SU-DHL-6 (cell line): ENCODE results near the gene DROSHA.

Source experiments
- H2AFZ ChIP-seq: fragments of 200-600 bp; sonication (generic); 2 replicates; pipeline ENCODE4 v1.6.1; 2014; ENCODE audit warnings: low read depth, mild to moderate bottlenecking, moderate library complexity, mixed read lengths, antibody characterized with exemption, low read length; ENCODE audit not compliant: severe bottlenecking
- H3F3A ChIP-seq: fragments of 200-600 bp; shearing (Covaris generic); 2 replicates; pipeline ENCODE4 v1.6.0; 2016; ENCODE audit warnings: antibody characterized with exemption, mild to moderate bottlenecking; ENCODE audit not compliant: insufficient read depth
- H3K27ac ChIP-seq: fragments of 200-600 bp; sonication (generic); 2 replicates; pipeline ENCODE4 v1.5.1; 2016; ENCODE audit warnings: low read depth, mild to moderate bottlenecking, low read length, moderate library complexity, mixed read lengths
- H3K27me3 ChIP-seq: fragments of 200-600 bp; sonication (generic), shearing (Covaris generic); 2 replicates; pipeline ENCODE4 v1.6.0; 2014; ENCODE audit warnings: mild to moderate bottlenecking, low read length
- H3K36me3 ChIP-seq: fragments of 200-600 bp; sonication (generic); 2 replicates; pipeline ENCODE4 v1.6.1; 2014; ENCODE audit warnings: mild to moderate bottlenecking, low read length, mixed read lengths
- H3K4me2 ChIP-seq: fragments of 300-600, 200-600 bp; shearing (Covaris generic), sonication (generic); 2 replicates; pipeline ENCODE4 v1.6.0; 2014; ENCODE audit warnings: low read length, low read depth, mild to moderate bottlenecking; ENCODE audit not compliant: poor library complexity, severe bottlenecking
- H3K4me3 ChIP-seq: fragments of 200-600 bp; sonication (generic); 2 replicates; pipeline ENCODE4 v1.5.1; 2014; ENCODE audit warnings: antibody characterized with exemption, low read length, mild to moderate bottlenecking, mixed read lengths; ENCODE audit not compliant: insufficient read depth, poor library complexity, severe bottlenecking
- H3K79me2 ChIP-seq: fragments of 200-600 bp; sonication (generic); 2 replicates; pipeline ENCODE4 v1.6.1; 2014; ENCODE audit warnings: mild to moderate bottlenecking, low read length, moderate library complexity; ENCODE audit not compliant: insufficient read depth
- H3K9ac ChIP-seq: fragments of 200-600 bp; sonication (generic); 2 replicates; pipeline ENCODE4 v1.7.0; 2014; ENCODE audit warnings: mild to moderate bottlenecking, low read length
- H3K9me2 ChIP-seq: fragments of 200-600 bp; sonication (generic); replicated peaks from 2 replicates; pipeline ENCODE4 v1.6.1; 2014; ENCODE audit warnings: low read length; ENCODE audit not compliant: insufficient read depth
- H3K9me3 ChIP-seq: fragments of 200-600 bp; sonication (generic); 2 replicates; pipeline ENCODE4 v1.6.1; 2014; ENCODE audit warnings: low read length, mixed read lengths; ENCODE audit not compliant: insufficient read depth
- H4K20me1 ChIP-seq: fragments of 200-600 bp; sonication (generic); 2 replicates; pipeline ENCODE4 v1.6.1; 2014; ENCODE audit warnings: low read depth, mild to moderate bottlenecking, antibody characterized with exemption, low read length, moderate library complexity, mixed read lengths
- EZH2phosphoT487 ChIP-seq: fragments of 200-600 bp; sonication (generic), shearing (Covaris generic); conservative IDR thresholded peaks from 2 replicates; pipeline ENCODE4 v1.6.1; 2018; ENCODE audit warnings: mild to moderate bottlenecking, antibody characterized with exemption, low read length, moderate library complexity, mixed read lengths
- TF ChIP-seq, protein P1 (sequence below): fragments of 200-600 bp; sonication (generic); IDR thresholded peaks from one replicate; pipeline ENCODE4 v1.5.1; 2017; ENCODE audit warnings: antibody characterized with exemption, mild to moderate bottlenecking, low read length, moderate library complexity; ENCODE audit not compliant: insufficient read depth, poor library complexity, severe bottlenecking

The DROSHA gene

DNA sequence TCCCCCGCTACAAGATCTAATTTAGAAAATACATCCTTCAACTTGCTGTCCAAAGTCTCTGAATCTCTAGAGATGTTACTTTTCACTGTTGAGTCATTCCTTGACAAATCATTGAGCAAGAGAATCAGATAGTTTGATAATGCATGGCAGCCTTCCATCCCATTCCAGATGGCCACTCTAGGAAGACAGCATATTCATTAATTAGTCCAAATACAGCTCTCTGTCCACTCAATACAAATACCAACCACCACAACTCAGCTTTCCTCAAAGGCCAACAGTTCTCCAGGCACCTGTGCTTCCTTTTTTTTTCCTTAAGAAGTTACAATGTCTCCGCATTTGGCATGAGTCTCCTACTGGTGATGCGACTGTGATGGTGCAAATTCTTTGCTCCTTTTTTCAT lies 72.3 kb downstream of the DROSHA start:
- Histone ChIP-seq H3K9me3 (peaks cover 14% of the 10 kb centered on the region; the same call in 1 of the 2 replicates), H3K79me2 (no peaks in the 10 kb centered on the region), H3K9ac (no peak overlapping the region), H3K4me2 (no peak overlapping the region), H3K4me3 (no peak overlapping the region), H3K27me3 (no peaks in the 10 kb centered on the region), H3K36me3 (peaks cover 79% of the 10 kb centered on the region), H3K9me2 (no peaks in the 10 kb centered on the region), H2AFZ (no peak overlapping the region), H4K20me1 (no peaks in the 10 kb centered on the region), H3F3A (0 out of 2 replicates have a peak, but pooled peaks cover 2% of the 10 kb centered on the region), H3K27ac (no peak overlapping the region)
- TF ChIP-seq EZH2phosphoT487, result no peak
- TF ChIP-seq, protein P1, sequence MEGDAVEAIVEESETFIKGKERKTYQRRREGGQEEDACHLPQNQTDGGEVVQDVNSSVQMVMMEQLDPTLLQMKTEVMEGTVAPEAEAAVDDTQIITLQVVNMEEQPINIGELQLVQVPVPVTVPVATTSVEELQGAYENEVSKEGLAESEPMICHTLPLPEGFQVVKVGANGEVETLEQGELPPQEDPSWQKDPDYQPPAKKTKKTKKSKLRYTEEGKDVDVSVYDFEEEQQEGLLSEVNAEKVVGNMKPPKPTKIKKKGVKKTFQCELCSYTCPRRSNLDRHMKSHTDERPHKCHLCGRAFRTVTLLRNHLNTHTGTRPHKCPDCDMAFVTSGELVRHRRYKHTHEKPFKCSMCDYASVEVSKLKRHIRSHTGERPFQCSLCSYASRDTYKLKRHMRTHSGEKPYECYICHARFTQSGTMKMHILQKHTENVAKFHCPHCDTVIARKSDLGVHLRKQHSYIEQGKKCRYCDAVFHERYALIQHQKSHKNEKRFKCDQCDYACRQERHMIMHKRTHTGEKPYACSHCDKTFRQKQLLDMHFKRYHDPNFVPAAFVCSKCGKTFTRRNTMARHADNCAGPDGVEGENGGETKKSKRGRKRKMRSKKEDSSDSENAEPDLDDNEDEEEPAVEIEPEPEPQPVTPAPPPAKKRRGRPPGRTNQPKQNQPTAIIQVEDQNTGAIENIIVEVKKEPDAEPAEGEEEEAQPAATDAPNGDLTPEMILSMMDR, result no peak

DNA sequence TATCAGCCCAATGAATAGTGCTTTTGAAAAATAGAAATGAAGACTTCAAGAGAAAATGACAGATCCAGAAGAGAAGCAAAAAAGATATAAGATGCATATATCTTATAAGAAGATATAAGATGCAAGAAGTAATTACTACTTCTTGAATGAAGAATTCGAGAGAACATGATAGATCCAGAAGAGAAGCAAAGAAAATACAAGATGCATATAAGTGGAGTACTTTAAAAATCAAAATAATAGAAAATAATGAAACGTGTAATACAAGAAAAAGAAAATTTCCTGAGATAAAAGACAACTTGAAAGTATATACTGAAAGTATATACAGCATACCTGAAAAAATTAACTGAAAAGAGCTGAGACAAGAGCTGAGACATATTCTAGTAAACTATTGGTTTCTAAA lies 76.7 kb downstream of the DROSHA start:
- 0 out of 2 replicates have a peak, but pooled peaks cover 2% of the 10 kb centered on the region for H3F3A ChIP-seq
- no peaks in the 10 kb centered on the region for H3K9me2 ChIP-seq
- no peaks in the 10 kb centered on the region for H3K9me3 ChIP-seq
- no peaks in the 10 kb centered on the region for H3K27me3 ChIP-seq
- no peak overlapping the region for H2AFZ ChIP-seq
- no peak overlapping the region for H3K4me2 ChIP-seq
- peaks cover 41% of the 10 kb centered on the region for H3K36me3 ChIP-seq
- no peaks in the 10 kb centered on the region for H3K79me2 ChIP-seq
- H3K4me3 ChIP-seq, result no peak overlapping the region
- no peak overlapping the region for H3K9ac ChIP-seq
- TF ChIP-seq EZH2phosphoT487, result no peak
- TF ChIP-seq, protein P1, result no peak
- no peak overlapping the region for H3K27ac ChIP-seq
- no peaks in the 10 kb centered on the region for H4K20me1 ChIP-seq

- H3K9me3 ChIP-seq, result no peaks in the 10 kb centered on the region
- no peak overlapping the region for H3K9ac ChIP-seq
- H2AFZ ChIP-seq, result no peak overlapping the region
- H3K4me2 ChIP-seq, result no peak overlapping the region
- H3K9me2 ChIP-seq, result no peaks in the 10 kb centered on the region
- no peaks in the 10 kb centered on the region for H3K79me2 ChIP-seq
- TF ChIP-seq, protein P1, result no peak
- TF ChIP-seq EZH2phosphoT487, result no peak
- H3F3A ChIP-seq, result 0 out of 2 replicates have a peak, but pooled peaks cover 2% of the 10 kb centered on the region
- no peak overlapping the region for H3K4me3 ChIP-seq
- H3K36me3 ChIP-seq, result peaks cover 33% of the 10 kb centered on the region
- H4K20me1 ChIP-seq, result no peaks in the 10 kb centered on the region
- no peak overlapping the region for H3K27ac ChIP-seq
- H3K27me3 ChIP-seq, result no peaks in the 10 kb centered on the region
Observed at GRCh38 chr5:31453522-31453921, 78.4 kb downstream of the DROSHA start.
